D721Med (cell line): ENCODE results near the gene TBC1D23.
"Not testable (repeated sequence)": the region's sequence is repeated elsewhere in the genome, so short reads cannot be mapped to it uniquely, and the experiment has no call there.

Experiments
- DNase-seq: peaks from one replicate; pipeline ENCODE4 v3.0.0; 2011; ENCODE audit warnings: low spot score; ENCODE audit not compliant: insufficient read length
- FAIRE-seq: peaks from 2 replicates; lab custom pipeline; 2011; peaks lifted over from hg19 to GRCh38; lab: Jason Lieb, UNC
- TF ChIP-seq, protein P1 (sequence below): IDR thresholded peaks from 2 replicates; pipeline ENCODE4 v1.5.1; 2012; ENCODE audit warnings: mild to moderate bottlenecking, control low read depth; ENCODE audit not compliant: insufficient read depth; ENCODE audit errors: missing control alignments

Gene TBC1D23

GRCh38 chr3:100331660-100332059 is 70.9 kb downstream of the TBC1D23 start:
- TF ChIP-seq, protein P1, sequence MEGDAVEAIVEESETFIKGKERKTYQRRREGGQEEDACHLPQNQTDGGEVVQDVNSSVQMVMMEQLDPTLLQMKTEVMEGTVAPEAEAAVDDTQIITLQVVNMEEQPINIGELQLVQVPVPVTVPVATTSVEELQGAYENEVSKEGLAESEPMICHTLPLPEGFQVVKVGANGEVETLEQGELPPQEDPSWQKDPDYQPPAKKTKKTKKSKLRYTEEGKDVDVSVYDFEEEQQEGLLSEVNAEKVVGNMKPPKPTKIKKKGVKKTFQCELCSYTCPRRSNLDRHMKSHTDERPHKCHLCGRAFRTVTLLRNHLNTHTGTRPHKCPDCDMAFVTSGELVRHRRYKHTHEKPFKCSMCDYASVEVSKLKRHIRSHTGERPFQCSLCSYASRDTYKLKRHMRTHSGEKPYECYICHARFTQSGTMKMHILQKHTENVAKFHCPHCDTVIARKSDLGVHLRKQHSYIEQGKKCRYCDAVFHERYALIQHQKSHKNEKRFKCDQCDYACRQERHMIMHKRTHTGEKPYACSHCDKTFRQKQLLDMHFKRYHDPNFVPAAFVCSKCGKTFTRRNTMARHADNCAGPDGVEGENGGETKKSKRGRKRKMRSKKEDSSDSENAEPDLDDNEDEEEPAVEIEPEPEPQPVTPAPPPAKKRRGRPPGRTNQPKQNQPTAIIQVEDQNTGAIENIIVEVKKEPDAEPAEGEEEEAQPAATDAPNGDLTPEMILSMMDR = no peak
- FAIRE-seq (no peak), DNase-seq (no peak)

DNA sequence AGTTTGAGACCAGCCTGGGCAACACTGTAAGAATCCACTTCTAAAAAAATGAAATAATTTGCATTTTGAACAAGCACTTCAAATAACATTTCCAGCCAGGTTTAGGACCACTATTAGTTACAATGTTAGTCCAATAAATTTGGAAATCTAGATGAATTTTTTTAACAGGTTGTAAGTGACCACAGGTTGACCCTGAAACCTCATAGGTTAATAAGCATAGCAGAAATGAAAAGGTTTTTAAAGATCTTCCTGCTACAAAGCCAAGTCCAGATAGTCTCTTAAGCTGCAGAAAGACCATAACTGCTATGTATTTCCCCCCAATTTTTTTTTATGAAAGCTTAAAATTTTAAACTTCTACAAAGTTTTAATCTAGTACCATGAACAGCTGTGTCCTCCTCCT is 72.3 kb downstream of the TBC1D23 start:
- DNase-seq = no peak
- TF ChIP-seq, protein P1 = no peak
- FAIRE-seq = no peak

DNA sequence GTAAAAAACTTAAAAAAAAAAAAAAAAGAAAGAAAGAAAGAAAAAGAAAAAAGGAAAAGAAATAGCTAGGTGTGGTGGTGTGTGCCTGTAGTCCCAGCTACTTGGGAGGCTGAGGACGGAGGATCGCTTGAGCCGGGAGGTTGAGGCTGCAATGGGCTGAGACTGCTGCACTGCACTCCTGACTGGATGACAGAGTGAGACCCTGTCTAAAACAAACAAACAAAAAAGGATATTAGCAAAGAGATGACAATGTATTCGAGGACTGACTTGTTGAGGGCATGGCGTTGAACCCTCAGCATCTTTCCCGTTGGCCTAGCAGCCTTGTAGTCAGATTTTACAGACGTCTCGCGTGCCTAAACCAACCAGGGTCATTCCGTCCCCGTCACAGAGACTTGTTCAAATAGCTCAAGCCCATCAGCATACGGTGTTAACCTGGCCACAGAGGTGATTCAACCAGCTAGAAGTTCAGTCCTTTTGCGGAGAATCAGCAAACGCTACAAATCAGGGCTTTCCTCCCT is 73.2 kb downstream of the TBC1D23 start:
- no peak for DNase-seq
- no peak for FAIRE-seq
- TF ChIP-seq, protein P1 = no peak

DNA sequence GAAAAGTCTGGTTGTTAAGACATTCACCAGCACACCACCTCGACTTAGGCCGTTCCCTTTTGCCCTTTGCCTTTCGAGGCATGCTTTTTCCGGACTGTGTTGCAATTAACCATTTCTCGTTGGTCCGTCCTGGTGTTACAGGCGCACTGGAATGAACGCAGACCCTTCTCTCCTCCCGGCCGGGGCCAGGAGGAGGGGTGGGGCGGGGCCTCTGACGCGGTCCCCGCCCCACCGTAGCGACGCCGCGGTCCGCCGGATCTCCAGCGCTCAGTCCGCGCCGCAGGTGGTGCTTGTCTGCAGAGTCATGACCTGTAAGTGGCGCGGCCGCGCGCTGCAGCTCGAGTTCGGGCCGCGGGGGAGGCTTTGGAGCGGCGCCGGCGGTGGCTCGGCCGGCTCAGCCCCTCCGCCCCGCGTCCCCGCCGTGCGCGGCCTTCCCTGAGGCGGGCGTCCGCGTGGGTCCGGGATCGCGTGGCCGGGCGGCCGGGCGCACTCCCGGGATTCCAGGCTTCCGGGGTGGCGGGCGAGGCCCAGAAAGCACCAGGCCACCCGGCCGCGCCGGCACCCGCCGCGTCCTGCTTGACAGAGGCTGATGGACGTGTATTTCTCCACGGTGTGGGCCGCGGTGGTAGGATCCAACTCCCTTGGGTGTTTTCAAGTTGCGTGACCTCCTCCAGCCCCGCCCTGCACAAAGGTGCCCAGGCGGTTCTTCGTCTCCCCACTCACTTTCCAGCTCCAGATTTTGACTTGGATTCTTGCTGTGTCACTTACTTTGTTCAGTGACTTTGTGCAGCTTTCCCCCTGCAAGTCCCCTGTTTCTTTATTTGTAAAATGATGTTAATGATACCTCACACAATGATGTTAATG is 73.9 kb downstream of the TBC1D23 start, which contains the start of gene NIT2:
TSS of gene NIT2 (plus strand) at position 270 of the 864 bp plus-strand sequence. CDS start at position 305, 35 bp downstream.
- FAIRE-seq (no peak), DNase-seq (no peak)
- TF ChIP-seq, protein P1 = no peak

DNA sequence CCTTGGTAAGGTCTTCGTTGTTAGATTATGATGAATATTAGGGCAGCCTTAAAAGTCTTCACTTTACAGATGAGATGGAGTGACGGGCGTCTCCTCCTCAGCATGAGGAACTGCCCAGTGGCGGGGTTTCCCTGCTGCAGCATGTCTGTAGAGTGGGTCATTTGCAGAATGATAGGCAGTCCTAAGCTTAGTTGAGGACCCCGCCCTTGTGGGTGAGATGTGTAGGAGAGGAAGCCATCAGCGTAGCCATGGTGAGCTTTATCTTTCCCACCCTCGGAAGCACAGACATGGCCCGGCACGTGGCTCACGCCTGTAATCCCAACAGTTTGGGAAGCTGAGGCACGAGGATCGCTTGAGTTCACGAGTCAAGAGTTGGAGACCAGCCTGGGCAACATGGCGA is 74.6 kb downstream of the TBC1D23 start:
- DNase-seq (no peak), FAIRE-seq (no peak)
- TF ChIP-seq, protein P1 = no peak

DNA sequence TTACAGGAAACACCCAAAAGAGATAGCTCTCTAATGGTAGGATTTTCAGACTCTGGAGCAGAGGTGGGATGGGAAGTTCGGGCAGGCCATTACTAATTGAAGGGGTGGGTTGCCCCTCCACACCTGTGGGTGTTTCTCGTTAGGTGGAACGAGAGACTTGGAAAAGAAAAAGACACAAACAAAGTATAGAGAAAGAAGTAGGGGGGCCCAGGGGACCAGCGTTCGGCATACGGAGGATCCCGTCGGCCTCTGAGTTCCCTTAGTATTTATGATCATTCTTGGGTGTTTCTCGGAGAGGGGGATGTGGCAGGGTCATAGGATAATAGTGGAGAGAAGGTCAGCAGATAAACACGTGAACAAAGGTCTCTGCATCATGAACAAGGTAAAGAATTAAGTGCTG is 75.4 kb downstream of the TBC1D23 start:
- FAIRE-seq, DNase-seq: not testable (repeated sequence)

- FAIRE-seq (no peak), DNase-seq (no peak)
- TF ChIP-seq, protein P1 = no peak
Observed at GRCh38 chr3:100338911-100339310, 78.1 kb downstream of the TBC1D23 start.
